ENCODE results near the gene SLC6A20.
"Not testable (repeated sequence)": the region's sequence is repeated elsewhere in the genome, so short reads cannot be mapped to it uniquely, and the experiment has no call there.

DNA sequence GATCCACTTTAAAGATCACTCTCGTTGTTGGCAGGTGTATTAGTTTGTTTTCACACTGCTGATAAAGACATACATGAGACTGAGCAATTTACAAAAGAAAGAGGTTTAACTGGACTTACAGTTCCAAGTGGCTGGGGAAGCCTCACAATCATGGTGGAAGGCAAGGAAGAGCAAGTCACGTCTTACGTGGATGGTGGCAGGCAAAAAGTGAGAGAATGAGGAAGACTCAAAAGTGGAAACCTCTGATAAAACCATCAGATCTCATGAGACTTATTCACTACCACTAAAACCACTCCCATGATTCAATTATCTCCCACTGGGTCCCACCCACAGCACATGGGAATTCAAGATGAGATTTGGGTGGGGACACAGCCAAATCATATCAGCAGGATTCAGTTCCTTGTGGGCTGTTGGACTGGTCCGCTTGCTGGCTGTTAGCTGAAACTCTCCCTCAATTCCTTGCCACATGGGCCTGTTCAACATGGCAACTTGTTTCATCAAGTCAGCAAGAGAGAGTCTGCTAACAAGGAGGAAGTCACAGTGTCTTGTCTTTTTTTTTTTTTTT is 47.2 kb downstream of the SLC6A20 start:
- TF ChIP-seq, protein P1, sequence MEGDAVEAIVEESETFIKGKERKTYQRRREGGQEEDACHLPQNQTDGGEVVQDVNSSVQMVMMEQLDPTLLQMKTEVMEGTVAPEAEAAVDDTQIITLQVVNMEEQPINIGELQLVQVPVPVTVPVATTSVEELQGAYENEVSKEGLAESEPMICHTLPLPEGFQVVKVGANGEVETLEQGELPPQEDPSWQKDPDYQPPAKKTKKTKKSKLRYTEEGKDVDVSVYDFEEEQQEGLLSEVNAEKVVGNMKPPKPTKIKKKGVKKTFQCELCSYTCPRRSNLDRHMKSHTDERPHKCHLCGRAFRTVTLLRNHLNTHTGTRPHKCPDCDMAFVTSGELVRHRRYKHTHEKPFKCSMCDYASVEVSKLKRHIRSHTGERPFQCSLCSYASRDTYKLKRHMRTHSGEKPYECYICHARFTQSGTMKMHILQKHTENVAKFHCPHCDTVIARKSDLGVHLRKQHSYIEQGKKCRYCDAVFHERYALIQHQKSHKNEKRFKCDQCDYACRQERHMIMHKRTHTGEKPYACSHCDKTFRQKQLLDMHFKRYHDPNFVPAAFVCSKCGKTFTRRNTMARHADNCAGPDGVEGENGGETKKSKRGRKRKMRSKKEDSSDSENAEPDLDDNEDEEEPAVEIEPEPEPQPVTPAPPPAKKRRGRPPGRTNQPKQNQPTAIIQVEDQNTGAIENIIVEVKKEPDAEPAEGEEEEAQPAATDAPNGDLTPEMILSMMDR (IDR thresholded peaks at IDR 0.05): not testable (repeated sequence)
- TF ChIP-seq POLR2A (IDR thresholded peaks at IDR 0.05): not testable (repeated sequence)
